Measurements from ENCODE around the gene CTIF.

The CTIF gene

GRCh38 chr18:48842259-48843061 is 303.6 kb downstream of the CTIF start:
- DNase-seq = no peak

- DNase-seq = no peak
Observed at GRCh38 chr18:48843162-48843561, 304.3 kb downstream of the CTIF start.

- no peak for DNase-seq
Observed at GRCh38 chr18:48843596-48843995, 304.8 kb downstream of the CTIF start.

- DNase-seq = no peak
Observed at GRCh38 chr18:48844271-48844670, 305.4 kb downstream of the CTIF start.

- no peak for DNase-seq
Observed at GRCh38 chr18:48845174-48845573, 306.3 kb downstream of the CTIF start.

GRCh38 chr18:48846423-48846932 is 307.6 kb downstream of the CTIF start:
- no peak for DNase-seq

- no peak for DNase-seq
Observed at GRCh38 chr18:48847807-48848486, 309.1 kb downstream of the CTIF start.

GRCh38 chr18:48848641-48849143 is 309.9 kb downstream of the CTIF start:
- DNase-seq = no peak

- DNase-seq = no peak
Observed at GRCh38 chr18:48850822-48851598, 312.2 kb downstream of the CTIF start.

GRCh38 chr18:48851599-48851960 is 312.7 kb downstream of the CTIF start:
- no peak for DNase-seq

- DNase-seq = no peak
Observed at GRCh38 chr18:48852292-48852691, 313.5 kb downstream of the CTIF start.

- DNase-seq = no peak
Observed at GRCh38 chr18:48852794-48853193, 314.0 kb downstream of the CTIF start.

GRCh38 chr18:48853588-48853987 is 314.8 kb downstream of the CTIF start:
- DNase-seq = no peak

- no peak for DNase-seq
Observed at GRCh38 chr18:48854780-48855179, 315.9 kb downstream of the CTIF start.

GRCh38 chr18:48855422-48856377 is 316.9 kb downstream of the CTIF start:
- DNase-seq = no peak

- no peak for DNase-seq
Observed at GRCh38 chr18:48857023-48857694, 318.3 kb downstream of the CTIF start.

- DNase-seq = no peak
Observed at GRCh38 chr18:48858676-48859075, 319.8 kb downstream of the CTIF start.

- no peak for DNase-seq
Observed at GRCh38 chr18:48859311-48860268, 320.8 kb downstream of the CTIF start.

- DNase-seq = no peak
Observed at GRCh38 chr18:48860269-48861180, 321.7 kb downstream of the CTIF start.

All from stimulated activated CD4-positive, alpha-beta T cell treated with anti-CD3 and anti-CD28 coated beads, Interleukin-4, amount 100 ng/mL, for 1 hour (primary cell).